ENCODE measurements around the gene GAL3ST1. TPM values are rescaled to one million over a fixed set of nuclear protein-coding genes. Genes with fewer than 3 reads are reported as not detected.
A peak's percentile ranks its signal among the peaks of the same experiment; 100 is the strongest.

The GAL3ST1 gene
- total RNA-seq, 1 donor: not detected

GRCh38 chr22:30610299-30610698, 35.8 kb upstream of the GAL3ST1 start:
- TF ChIP-seq, protein P1, sequence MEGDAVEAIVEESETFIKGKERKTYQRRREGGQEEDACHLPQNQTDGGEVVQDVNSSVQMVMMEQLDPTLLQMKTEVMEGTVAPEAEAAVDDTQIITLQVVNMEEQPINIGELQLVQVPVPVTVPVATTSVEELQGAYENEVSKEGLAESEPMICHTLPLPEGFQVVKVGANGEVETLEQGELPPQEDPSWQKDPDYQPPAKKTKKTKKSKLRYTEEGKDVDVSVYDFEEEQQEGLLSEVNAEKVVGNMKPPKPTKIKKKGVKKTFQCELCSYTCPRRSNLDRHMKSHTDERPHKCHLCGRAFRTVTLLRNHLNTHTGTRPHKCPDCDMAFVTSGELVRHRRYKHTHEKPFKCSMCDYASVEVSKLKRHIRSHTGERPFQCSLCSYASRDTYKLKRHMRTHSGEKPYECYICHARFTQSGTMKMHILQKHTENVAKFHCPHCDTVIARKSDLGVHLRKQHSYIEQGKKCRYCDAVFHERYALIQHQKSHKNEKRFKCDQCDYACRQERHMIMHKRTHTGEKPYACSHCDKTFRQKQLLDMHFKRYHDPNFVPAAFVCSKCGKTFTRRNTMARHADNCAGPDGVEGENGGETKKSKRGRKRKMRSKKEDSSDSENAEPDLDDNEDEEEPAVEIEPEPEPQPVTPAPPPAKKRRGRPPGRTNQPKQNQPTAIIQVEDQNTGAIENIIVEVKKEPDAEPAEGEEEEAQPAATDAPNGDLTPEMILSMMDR (IDR thresholded peaks at IDR 0.05; ENCODE audit: extremely low read depth, low read depth, low read length): no peak

DNA sequence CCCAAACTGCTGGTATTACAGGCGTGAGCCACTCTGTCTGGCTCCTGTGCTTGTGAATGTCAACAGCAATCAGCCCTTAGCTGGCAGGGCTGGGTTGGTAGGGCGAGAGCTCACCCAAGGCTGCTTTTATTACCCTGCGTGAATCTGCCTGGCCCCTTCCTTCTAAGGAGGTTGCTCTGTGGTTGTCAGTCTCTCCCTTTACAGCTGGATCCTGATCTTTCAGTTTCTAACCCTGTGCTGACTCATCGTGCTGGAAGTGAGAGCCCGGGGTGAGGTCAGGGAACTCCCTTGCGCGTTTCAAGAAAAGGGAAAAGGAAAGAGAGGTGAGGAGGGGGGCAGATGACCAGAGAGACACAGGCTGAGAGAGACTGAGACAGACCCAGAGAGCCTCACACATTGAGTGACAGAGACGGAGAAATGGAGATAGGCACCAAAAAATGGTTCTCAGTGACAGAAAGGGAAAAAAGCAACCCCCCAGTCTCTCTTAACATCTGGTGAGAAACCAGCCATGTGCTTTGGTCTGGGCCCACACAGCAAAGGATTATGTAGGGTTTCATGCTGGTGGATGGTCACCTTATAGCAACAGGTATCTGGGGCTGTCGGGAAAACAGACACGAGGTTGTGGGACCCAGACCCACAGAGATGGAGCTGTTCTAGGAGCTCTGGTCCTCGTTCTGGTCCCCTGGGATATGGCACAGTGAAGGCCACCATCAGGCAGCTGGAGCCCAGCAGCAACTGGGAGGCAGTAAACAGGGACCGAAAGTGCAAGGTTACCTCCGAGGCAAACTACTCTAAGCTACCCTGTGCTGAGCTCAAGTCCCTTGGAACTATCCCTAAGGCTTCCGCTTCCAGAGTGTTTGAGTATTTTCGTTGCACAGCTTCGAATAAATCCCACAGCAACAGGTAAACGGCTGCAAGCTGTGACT, 35.1 kb upstream of the GAL3ST1 start:
- no peak overlapping the region for H3K4me3 ChIP-seq (ENCODE audit: insufficient read depth, low read length)
- H3K79me2 ChIP-seq (ENCODE audit: insufficient read depth, low read length): no peaks in the 10 kb centered on the region
- H2AFZ ChIP-seq (ENCODE audit: low read length): peak overlapping the region; percentile 73
- H3K36me3 ChIP-seq (ENCODE audit: insufficient read depth, low read length): no peaks in the 10 kb centered on the region
- peaks cover 31% of the 10 kb centered on the region for H3K4me1 ChIP-seq (ENCODE audit: insufficient read depth, low read length)
- H3K9me3 ChIP-seq (ENCODE audit: low read depth, low read length): no peaks in the 10 kb centered on the region
- H3K4me2 ChIP-seq (ENCODE audit: insufficient read depth, low read length): peak overlapping the region; percentile 49
- H3K27me3 ChIP-seq (ENCODE audit: insufficient read depth, low read length): no peaks in the 10 kb centered on the region
- TF ChIP-seq, protein P1 (IDR thresholded peaks at IDR 0.05; ENCODE audit: extremely low read depth, low read depth, low read length): no peak
- no peaks in the 10 kb centered on the region for H4K20me1 ChIP-seq (ENCODE audit: insufficient read depth, low read length)
- peak; percentile 97 for DNase-seq (ENCODE audit: insufficient read length, low spot score, missing footprints)
- H3K27ac ChIP-seq (ENCODE audit: low read depth, low read length): peak overlapping the region; percentile 12

More at GRCh38 chr22:30610299-30610698, 35.8 kb upstream of the GAL3ST1 start:
- DNase-seq (ENCODE audit: insufficient read length, low spot score, missing footprints): peak; percentile 3
- H3K36me3 ChIP-seq (ENCODE audit: insufficient read depth, low read length): no peaks in the 10 kb centered on the region
- no peaks in the 10 kb centered on the region for H3K9me3 ChIP-seq (ENCODE audit: low read depth, low read length)
- no peak overlapping the region for H3K27ac ChIP-seq (ENCODE audit: low read depth, low read length)
- H3K79me2 ChIP-seq (ENCODE audit: insufficient read depth, low read length): no peaks in the 10 kb centered on the region
- peaks cover 31% of the 10 kb centered on the region for H3K4me1 ChIP-seq (ENCODE audit: insufficient read depth, low read length)
- H4K20me1 ChIP-seq (ENCODE audit: insufficient read depth, low read length): no peaks in the 10 kb centered on the region
- H3K4me2 ChIP-seq (ENCODE audit: insufficient read depth, low read length): no peak overlapping the region
- no peak overlapping the region for H2AFZ ChIP-seq (ENCODE audit: low read length)
- no peak overlapping the region for H3K4me3 ChIP-seq (ENCODE audit: insufficient read depth, low read length)
- H3K27me3 ChIP-seq (ENCODE audit: insufficient read depth, low read length): no peaks in the 10 kb centered on the region

DNA sequence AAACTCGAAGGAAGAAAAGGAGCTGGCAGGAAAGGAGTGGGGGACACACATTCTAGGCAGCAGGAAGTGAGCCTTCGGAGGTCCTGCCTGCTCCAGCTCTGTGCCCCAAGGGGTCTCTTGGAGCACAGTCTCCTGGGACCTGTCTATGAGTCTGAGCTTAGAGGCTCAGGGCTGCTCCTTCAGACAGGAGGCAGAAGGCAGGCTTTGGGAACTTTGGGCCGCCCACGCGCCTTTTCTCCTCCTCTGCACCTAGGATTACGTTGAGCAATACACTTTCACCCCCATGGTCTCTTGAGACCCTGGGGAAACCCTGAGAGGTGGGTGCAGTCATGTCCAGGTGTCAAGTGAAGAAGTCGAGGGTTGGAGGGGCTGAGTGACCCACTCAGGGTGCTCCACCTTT, 33.5 kb upstream of the GAL3ST1 start:
- H2AFZ ChIP-seq (ENCODE audit: low read length): no peak overlapping the region
- no peaks in the 10 kb centered on the region for H3K27me3 ChIP-seq (ENCODE audit: insufficient read depth, low read length)
- H3K4me2 ChIP-seq (ENCODE audit: insufficient read depth, low read length): no peak overlapping the region
- peaks cover 31% of the 10 kb centered on the region for H3K4me1 ChIP-seq (ENCODE audit: insufficient read depth, low read length)
- H3K79me2 ChIP-seq (ENCODE audit: insufficient read depth, low read length): no peaks in the 10 kb centered on the region
- H4K20me1 ChIP-seq (ENCODE audit: insufficient read depth, low read length): no peaks in the 10 kb centered on the region
- TF ChIP-seq, protein P1 (IDR thresholded peaks at IDR 0.05; ENCODE audit: extremely low read depth, low read depth, low read length): no peak
- no peaks in the 10 kb centered on the region for H3K36me3 ChIP-seq (ENCODE audit: insufficient read depth, low read length)
- H3K4me3 ChIP-seq (ENCODE audit: insufficient read depth, low read length): no peak overlapping the region
- H3K27ac ChIP-seq (ENCODE audit: low read depth, low read length): no peak overlapping the region
- DNase-seq (ENCODE audit: insufficient read length, low spot score, missing footprints): peak; percentile 5
- H3K9me3 ChIP-seq (ENCODE audit: low read depth, low read length): no peaks in the 10 kb centered on the region

- H2AFZ ChIP-seq (ENCODE audit: low read length): peak overlapping the region; percentile 100
- H3K4me3 ChIP-seq (ENCODE audit: insufficient read depth, low read length): peak overlapping the region; percentile 91
- no peak for DNase-seq (ENCODE audit: insufficient read length, low spot score, missing footprints)
- peaks cover 31% of the 10 kb centered on the region for H3K4me1 ChIP-seq (ENCODE audit: insufficient read depth, low read length)
- H3K79me2 ChIP-seq (ENCODE audit: insufficient read depth, low read length): no peaks in the 10 kb centered on the region
- H3K27me3 ChIP-seq (ENCODE audit: insufficient read depth, low read length): no peaks in the 10 kb centered on the region
- no peaks in the 10 kb centered on the region for H4K20me1 ChIP-seq (ENCODE audit: insufficient read depth, low read length)
- H3K36me3 ChIP-seq (ENCODE audit: insufficient read depth, low read length): no peaks in the 10 kb centered on the region
- H3K4me2 ChIP-seq (ENCODE audit: insufficient read depth, low read length): peak overlapping the region; percentile 100
- TF ChIP-seq, protein P1 (IDR thresholded peaks at IDR 0.05; ENCODE audit: extremely low read depth, low read depth, low read length): no peak
- peak overlapping the region; percentile 19 for H3K27ac ChIP-seq (ENCODE audit: low read depth, low read length)
- H3K9me3 ChIP-seq (ENCODE audit: low read depth, low read length): no peaks in the 10 kb centered on the region
Observed at GRCh38 chr22:30607300-30607930, 33.0 kb upstream of the GAL3ST1 start.

All from osteoblast (primary cell).